Right lobe of liver (tissue), 4 donors: ENCODE measurements around the gene CORO6.

Experiments
- POLR2A ChIP-seq: fragments of 450-650 bp; IDR thresholded peaks from one replicate; pipeline ENCODE4 v1.6.1; 2017; ENCODE audit warnings: antibody characterized with exemption, mild to moderate bottlenecking
- TF ChIP-seq, protein P1 (sequence below), 4 donors: fragments of 200-600 bp in 3 of 4; fragments of 450-650 bp in 1 of 4; IDR thresholded peaks; one replicate each; pipeline versions ENCODE4 v1.5.1 to v1.8.0; 2016 to 2022; ENCODE audit warnings: antibody characterized with exemption in 4 of 4, mild to moderate bottlenecking in 2 of 4
- donor health status: DM: no; HTN: no; CAD: no.
- donor health status: DM: no; HTN: no; CAD: no.
- donor health status: DM: no; HTN: yes; CAD: no.

- TF ChIP-seq POLR2A = no peak
- TF ChIP-seq, protein P1, sequence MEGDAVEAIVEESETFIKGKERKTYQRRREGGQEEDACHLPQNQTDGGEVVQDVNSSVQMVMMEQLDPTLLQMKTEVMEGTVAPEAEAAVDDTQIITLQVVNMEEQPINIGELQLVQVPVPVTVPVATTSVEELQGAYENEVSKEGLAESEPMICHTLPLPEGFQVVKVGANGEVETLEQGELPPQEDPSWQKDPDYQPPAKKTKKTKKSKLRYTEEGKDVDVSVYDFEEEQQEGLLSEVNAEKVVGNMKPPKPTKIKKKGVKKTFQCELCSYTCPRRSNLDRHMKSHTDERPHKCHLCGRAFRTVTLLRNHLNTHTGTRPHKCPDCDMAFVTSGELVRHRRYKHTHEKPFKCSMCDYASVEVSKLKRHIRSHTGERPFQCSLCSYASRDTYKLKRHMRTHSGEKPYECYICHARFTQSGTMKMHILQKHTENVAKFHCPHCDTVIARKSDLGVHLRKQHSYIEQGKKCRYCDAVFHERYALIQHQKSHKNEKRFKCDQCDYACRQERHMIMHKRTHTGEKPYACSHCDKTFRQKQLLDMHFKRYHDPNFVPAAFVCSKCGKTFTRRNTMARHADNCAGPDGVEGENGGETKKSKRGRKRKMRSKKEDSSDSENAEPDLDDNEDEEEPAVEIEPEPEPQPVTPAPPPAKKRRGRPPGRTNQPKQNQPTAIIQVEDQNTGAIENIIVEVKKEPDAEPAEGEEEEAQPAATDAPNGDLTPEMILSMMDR (IDR thresholded peaks at IDR 0.05) = no peak
Measured at GRCh38 chr17:29612404-29613280, 10.1 kb downstream of the CORO6 start.
